ENCODE data around the gene PCNX2.

DNA sequence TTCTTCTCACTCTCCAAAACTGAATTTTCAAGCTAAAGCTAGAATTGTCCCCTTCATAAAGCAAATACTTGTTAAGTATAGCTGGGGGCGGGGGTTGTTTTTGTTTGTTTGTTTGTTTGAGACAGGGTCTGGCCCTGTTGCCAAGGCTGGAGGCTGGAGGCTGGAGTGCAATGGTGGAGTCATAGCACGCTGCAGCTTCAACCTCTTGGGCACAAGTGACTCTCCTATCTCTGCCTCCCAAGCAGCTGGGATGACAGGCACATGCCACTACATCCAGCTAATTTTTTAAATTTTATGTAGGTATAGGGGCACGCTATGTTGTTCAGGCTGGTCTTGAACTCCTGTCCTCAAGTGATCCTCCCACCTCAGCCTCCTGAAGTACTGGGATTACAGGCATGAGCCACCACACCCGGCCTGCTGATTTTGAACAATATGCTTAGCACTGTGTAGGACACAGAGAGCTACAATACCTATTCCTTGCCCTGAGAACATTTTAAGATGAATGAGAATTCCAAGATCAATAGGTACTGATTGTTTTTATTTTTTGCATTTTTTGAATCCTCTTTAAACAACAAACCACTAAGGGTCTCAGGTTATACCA lies 42.2 kb downstream of the PCNX2 start:
- TF ChIP-seq EP300 (IDR thresholded peaks at IDR 0.05; ENCODE audit: borderline replicate concordance) = no peak
- TF ChIP-seq, protein P1, sequence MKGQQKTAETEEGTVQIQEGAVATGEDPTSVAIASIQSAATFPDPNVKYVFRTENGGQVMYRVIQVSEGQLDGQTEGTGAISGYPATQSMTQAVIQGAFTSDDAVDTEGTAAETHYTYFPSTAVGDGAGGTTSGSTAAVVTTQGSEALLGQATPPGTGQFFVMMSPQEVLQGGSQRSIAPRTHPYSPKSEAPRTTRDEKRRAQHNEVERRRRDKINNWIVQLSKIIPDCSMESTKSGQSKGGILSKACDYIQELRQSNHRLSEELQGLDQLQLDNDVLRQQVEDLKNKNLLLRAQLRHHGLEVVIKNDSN (IDR thresholded peaks at IDR 0.05) = no peak
